Spinal cord (tissue), 10 donors: ENCODE results near the gene GNG7. TPM values are rescaled to one million over a fixed set of nuclear protein-coding genes. Genes with fewer than 3 reads are reported as not detected.
A peak's percentile ranks its signal among the peaks of the same experiment; 100 is the strongest.

Experiments
- DNase-seq, 6 donors: peaks; one replicate each; pipeline versions ENCODE4 v3.0.0 to v3.0.0-alpha.2; 2013 to 2015; ENCODE audit warnings: low spot score in 6 of 6, low read depth in 4 of 6
- H3K27ac ChIP-seq: one replicate; pipeline ENCODE4 v1.5.1; 2013; ENCODE audit warnings: low read depth, low read length, control low read depth
- H3K27me3 ChIP-seq: one replicate; pipeline ENCODE4 v1.6.1; 2013; ENCODE audit warnings: low read length; ENCODE audit not compliant: control insufficient read depth, insufficient read depth
- H3K36me3 ChIP-seq: one replicate; pipeline ENCODE4 v1.6.1; 2013; ENCODE audit warnings: low read length; ENCODE audit not compliant: control insufficient read depth, insufficient read depth
- H3K4me1 ChIP-seq: one replicate; pipeline ENCODE4 v1.6.1; 2013; ENCODE audit warnings: low read length; ENCODE audit not compliant: control insufficient read depth, insufficient read depth
- H3K4me3 ChIP-seq: one replicate; pipeline ENCODE4 v1.5.1; 2013; ENCODE audit warnings: low read depth, low read length, control low read depth
- H3K9me3 ChIP-seq: one replicate; pipeline ENCODE4 v1.6.1; 2013; ENCODE audit warnings: low read length; ENCODE audit not compliant: control insufficient read depth, insufficient read depth
- WGBS: methylation state at CpG from one replicate; pipeline ENCODE4 v1.1.5; 2013; ENCODE audit warnings: missing lambda C conversion rate; ENCODE audit not compliant: insufficient coverage; 5-methylcytosine and 5-hydroxymethylcytosine counted together
- polyA plus RNA-seq, 2 donors: library from polyadenylated mRNA; unstranded; fragments of 120-200 nt; gene quantifications; one replicate each; pipeline ENCODE4 v1.2.1, GENCODE V29; 2013; ENCODE audit not compliant: insufficient read length in 2 of 2
- total RNA-seq, 2 donors: library from RNA; depleted of rRNA in 1 of 2; stranded (reverse); fragments of 120-200 nt in 1 of 2; fragments of >200 nt in 1 of 2; gene quantifications; one replicate each; pipeline versions ENCODE4 v1.2.3 to v1.2.4, GENCODE V29; 2013 to 2014
- donor health status: healthy.

GNG7 gene
- total and polyA plus RNA-seq, 4 donors, result 6.2 to 60.4 (median 30.2) TPM

DNA sequence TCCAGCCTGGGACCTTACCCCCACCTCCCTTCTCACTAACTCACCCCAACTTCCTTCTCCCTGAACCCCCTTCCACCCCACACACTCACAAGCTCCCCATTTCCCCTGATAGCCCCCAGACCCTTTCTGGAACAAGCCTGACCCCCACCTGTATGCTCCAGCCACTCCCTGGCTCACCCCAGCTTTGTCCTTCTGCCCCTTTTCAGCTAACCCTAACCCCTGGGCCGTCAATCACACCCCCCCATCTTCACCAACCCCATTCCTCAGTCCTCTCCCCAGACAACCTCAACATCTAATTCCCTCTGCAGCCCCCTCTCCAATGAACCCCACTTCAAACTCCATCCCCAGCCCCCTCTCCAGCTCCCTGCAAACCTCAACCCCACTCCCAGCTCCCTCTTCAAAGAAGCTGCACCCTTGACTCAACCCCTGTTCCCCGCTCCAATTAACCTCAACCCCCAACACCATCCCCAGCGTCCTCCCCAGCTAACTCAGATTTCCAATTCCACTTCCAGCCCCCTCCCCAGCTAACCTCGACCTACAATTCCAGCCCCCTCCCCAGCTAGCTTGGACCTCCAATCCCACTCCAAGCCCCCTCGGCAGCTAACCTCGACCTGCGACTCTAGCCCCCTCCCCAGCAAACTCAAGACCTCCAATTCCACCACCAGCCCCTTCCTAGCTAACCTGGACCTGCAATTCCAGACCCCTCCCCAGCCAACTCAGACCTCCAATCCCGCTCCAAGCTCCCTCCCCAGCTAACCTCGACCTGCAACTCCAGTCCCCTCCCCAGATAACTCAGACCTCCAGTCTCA, 929 bp downstream of the GNG7 start:
- peak overlapping the region; percentile 62 for H3K4me3 ChIP-seq
- no peak for DNase-seq
- WGBS, result 1% methylated on average over 9 of the region's 9 CpGs
- no peak overlapping the region for H3K27ac ChIP-seq
- H3K4me1 ChIP-seq, result peaks cover 35% of the 10 kb centered on the region
- H3K36me3 ChIP-seq, result no peaks in the 10 kb centered on the region
- no peaks in the 10 kb centered on the region for H3K27me3 ChIP-seq
- H3K9me3 ChIP-seq, result no peaks in the 10 kb centered on the region

DNA sequence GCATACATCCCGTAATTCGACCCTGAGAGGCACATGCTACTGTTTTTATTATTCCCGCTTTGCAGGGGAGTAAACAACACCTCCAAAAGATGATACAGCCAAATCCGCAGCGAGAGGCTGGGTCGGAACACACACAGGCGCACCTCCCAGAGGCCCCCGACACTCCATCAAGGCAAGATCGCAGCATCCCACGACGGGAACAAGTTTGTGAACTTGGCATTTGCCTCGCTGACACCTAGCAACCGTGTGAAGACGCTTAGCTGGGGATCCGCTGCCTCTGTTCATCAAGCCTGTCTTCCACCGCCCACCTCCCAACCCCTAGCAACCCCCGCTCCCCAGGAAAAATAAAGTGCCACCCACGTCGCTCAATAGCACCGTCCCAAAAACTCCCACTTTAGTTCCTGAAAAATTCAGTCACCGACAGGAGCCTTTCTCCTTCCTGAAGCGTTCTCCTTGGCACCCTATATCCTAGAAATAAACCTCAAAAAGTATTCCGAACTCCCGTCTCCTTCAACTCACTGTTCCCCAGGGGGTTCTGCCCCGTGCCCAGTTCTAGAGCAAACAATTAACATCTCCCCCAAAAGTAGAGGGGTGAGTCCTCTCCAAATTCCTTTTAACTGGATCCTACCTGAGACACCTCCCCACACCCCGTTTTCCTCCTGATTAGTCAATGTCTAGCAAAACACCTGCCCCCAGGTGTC, 1.7 kb downstream of the GNG7 start:
- H3K9me3 ChIP-seq, result no peaks in the 10 kb centered on the region
- H3K4me1 ChIP-seq, result peaks cover 43% of the 10 kb centered on the region
- no peaks in the 10 kb centered on the region for H3K27me3 ChIP-seq
- peak overlapping the region; percentile 4 for H3K4me3 ChIP-seq
- no peak overlapping the region for H3K27ac ChIP-seq
- DNase-seq, result peak in 2 of 6 donors; percentile 40 to 70
- WGBS, result 12% methylated on average over 26 of the region's 26 CpGs
- no peaks in the 10 kb centered on the region for H3K36me3 ChIP-seq

DNA sequence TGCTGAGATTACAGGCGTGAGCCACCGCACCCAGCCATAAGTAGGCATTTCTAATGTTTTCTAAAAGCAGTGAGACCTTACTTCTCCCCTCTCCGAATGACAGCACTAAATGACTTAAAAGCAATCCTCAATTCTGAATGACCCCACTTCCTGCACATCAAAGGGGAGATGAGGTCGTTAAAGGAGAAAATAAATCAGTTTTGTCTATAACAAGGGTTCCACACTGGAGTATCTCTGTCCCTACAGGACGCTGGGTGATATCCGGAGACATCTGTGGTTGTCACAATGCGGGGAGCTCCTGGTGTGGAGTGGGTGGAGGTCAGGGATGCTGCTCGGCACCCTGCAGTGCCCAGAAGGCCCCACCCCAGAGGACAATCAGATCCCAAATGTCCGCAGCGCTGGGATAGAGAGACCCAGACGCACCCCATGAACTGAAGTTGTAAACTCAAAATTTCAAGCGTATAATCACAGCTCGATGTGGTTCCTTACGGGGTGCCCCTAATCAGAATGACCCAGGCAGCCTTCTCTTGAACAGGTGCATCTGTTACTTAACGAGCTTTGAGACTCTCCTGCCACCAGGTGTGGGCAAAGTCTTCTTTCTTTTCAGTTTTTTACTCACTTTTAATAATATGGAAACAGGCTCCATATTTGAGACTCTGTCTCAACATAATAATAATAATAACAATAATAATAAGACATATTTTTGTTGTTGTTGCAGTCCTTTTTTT, 2.9 kb downstream of the GNG7 start:
- Histone ChIP-seq H3K27me3 (no peaks in the 10 kb centered on the region), H3K4me1 (peaks cover 55% of the 10 kb centered on the region), H3K4me3 (no peak overlapping the region), H3K27ac (no peak overlapping the region), H3K9me3 (no peaks in the 10 kb centered on the region), H3K36me3 (no peaks in the 10 kb centered on the region)
- no peak for DNase-seq
- WGBS, result 77% methylated on average over 12 of the region's 15 CpGs

DNA sequence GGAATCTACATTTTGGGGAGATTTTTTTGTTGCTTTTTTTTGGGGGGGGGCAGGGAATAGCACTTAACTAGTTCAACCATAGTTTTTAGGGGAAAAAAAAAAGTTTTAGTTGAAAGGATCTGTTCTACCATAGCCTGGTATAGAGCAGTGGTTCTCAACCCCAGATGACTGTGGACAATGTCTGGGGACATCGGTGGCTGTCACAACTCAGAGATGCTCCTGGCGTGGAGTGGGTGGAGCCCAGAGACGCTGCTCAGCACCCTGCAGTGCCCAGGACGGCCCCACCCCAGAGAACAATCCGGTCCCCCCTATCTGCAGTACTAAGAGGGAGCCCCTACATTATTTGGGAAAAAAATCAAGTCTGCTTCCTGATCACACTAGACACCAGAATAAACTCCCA, 8.3 kb downstream of the GNG7 start:
- Histone ChIP-seq H3K9me3 (no peaks in the 10 kb centered on the region), H3K36me3 (no peaks in the 10 kb centered on the region), H3K4me1 (peaks cover 56% of the 10 kb centered on the region), H3K27ac (peak overlapping the region; percentile 49), H3K4me3 (no peak overlapping the region), H3K27me3 (no peaks in the 10 kb centered on the region)
- 83% methylated on average over 4 of the region's 5 CpGs for WGBS
- DNase-seq, result no peak

DNA sequence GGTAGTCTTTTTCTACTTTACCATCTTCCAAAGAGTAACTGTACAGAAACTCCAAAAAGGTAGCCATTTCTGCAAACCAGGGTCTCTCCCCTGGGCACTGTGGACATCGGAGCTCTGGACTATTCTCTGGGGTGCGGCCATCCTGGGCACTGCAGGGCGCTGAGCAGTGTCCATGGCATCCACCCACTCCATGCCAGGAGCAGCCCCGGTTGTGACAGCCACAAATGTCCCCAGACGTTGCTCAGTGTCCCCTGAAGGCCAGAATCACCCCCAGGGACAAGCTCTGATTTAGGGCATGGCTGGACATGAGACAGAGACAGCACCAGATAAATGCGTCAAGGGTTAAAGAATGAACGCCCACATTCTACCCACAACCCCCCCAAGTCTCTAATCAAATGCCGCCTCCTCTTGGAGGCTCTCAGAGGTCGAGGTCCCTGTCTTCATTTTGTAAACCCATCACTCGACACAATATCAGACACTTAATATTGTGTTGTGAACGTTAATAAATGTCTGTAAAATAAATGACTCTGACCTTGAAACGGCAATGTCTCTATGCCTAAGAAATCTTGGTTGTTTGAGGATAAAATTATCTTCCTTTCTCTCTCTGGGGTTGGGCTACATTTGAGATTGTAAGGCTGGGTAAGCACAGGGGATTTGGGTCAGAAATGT, 8.9 kb downstream of the GNG7 start:
- H3K27me3 ChIP-seq, result no peaks in the 10 kb centered on the region
- H3K4me3 ChIP-seq, result no peak overlapping the region
- DNase-seq, result peak in 1 of 6 donors; percentile 15
- no peaks in the 10 kb centered on the region for H3K9me3 ChIP-seq
- no peaks in the 10 kb centered on the region for H3K36me3 ChIP-seq
- no peak overlapping the region for H3K27ac ChIP-seq
- H3K4me1 ChIP-seq, result peaks cover 56% of the 10 kb centered on the region
- WGBS, result 56% methylated on average over 6 of the region's 12 CpGs

DNA sequence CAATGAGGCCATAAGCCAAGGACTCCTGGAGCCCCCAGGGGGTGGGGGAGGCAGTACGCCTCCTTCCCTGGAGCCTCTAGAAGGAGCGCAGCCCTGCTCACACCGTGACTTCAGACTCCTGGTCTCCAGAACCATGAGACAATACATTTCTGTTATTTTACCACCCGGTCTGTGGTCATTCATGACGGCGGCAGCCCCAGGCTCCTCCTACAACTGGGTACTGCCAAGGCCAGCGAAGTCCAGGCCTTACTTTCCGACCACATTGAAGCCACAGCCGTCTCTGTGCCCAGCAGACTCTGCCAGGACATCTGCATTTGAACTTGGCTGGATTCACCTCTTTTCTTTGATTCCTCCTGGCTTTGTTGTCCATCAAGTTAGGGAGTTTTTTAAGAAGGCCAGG, 10.5 kb downstream of the GNG7 start:
- WGBS, result 56% methylated on average over 9 of the region's 9 CpGs
- no peak overlapping the region for H3K4me3 ChIP-seq
- H3K36me3 ChIP-seq, result no peaks in the 10 kb centered on the region
- no peaks in the 10 kb centered on the region for H3K9me3 ChIP-seq
- H3K27ac ChIP-seq, result no peak overlapping the region
- H3K4me1 ChIP-seq, result peaks cover 48% of the 10 kb centered on the region
- H3K27me3 ChIP-seq, result no peaks in the 10 kb centered on the region
- DNase-seq, result peak in 1 of 6 donors; percentile 26

DNA sequence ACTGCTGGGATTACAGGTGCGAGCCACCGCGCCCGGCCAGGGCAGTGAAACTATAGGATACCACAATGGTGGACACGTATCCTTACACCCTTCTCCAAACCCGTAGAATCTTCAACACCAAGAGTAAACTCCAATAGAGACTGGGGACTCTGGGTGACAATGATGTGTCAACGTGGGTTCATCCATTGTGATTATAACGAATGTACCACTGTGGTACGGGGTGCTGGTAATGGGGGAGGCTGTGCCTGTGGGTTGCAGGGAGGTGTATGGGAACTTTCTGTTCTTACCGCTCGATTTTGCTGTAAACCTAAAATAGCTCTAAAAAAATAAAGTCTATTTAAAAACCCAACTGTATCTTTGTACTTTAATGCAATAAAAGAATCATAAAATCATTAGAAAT, 11.6 kb downstream of the GNG7 start:
- peaks cover 46% of the 10 kb centered on the region for H3K4me1 ChIP-seq
- no peak for DNase-seq
- H3K27me3 ChIP-seq, result no peaks in the 10 kb centered on the region
- H3K36me3 ChIP-seq, result no peaks in the 10 kb centered on the region
- no peaks in the 10 kb centered on the region for H3K9me3 ChIP-seq
- WGBS, result 90% methylated on average over 4 of the region's 11 CpGs
- no peak overlapping the region for H3K4me3 ChIP-seq
- no peak overlapping the region for H3K27ac ChIP-seq

DNA sequence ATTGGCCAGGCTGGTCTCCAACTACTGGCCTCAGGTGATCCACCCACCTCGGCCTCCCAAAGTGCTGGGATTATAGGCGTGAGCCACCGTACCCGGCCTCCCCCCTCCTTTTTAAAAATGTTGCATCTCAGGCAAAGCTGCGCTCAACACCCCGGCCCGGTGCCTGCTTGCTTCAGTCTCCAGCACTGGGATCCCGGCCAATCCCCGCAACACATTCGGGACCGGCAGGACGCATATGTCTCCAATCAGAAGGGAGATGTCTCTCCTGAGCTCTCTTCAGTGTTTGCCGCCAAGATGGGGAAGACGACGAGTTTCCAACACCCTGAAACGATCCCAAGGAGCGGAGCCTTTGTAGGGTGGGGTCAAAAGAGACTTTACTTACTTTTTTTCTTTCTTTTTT, 16.1 kb downstream of the GNG7 start:
- Histone ChIP-seq H3K27ac (peak overlapping the region; percentile 71), H3K4me1 (peaks cover 14% of the 10 kb centered on the region), H3K27me3 (no peaks in the 10 kb centered on the region), H3K4me3 (no peak overlapping the region), H3K36me3 (peaks cover 14% of the 10 kb centered on the region), H3K9me3 (no peaks in the 10 kb centered on the region)
- 68% methylated on average over 12 of the region's 17 CpGs for WGBS
- DNase-seq, result peak in 1 of 6 donors; percentile 85

DNA sequence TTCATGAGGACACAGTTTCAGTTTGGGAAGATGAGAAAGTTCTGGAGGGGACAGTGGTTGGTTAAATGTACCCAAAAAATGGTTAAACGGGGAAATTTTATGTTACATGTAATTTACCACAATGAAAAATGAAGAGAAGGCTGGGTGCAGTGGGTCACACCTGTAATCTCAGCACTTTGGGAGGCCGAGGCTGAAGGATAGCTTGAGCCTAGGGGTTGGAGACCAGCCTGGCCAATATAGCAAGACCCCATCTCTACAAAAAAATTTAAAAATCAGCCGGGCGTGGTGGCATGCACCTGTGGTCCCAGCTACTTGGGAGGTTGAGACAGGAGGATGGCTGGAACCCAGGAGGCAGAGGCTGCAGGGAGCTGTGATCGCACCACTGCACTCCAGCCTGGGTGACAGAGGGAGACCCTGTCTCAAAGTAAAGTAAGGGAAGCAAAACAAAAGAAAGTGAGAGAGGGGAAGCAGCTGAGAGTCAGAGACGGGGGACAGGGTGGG, 17.2 kb downstream of the GNG7 start:
- 68% methylated on average over 3 of the region's 6 CpGs for WGBS
- Histone ChIP-seq H3K27ac (peak overlapping the region; percentile 71), H3K4me1 (peaks cover 14% of the 10 kb centered on the region), H3K9me3 (no peaks in the 10 kb centered on the region), H3K27me3 (no peaks in the 10 kb centered on the region), H3K4me3 (no peak overlapping the region), H3K36me3 (peaks cover 17% of the 10 kb centered on the region)
- no peak for DNase-seq
